Fibroblast of lung (primary cell): ENCODE results near the gene ZFPL1. TPM values are rescaled to one million over a fixed set of nuclear protein-coding genes. Genes with fewer than 3 reads are reported as not detected.

ENCODE experiments used
- DNase-seq, 2 donors: peaks; one replicate each; pipeline versions ENCODE4 v3.0.0 to v3.0.0-alpha.2; 2010; ENCODE audit warnings: low read depth in 2 of 2
- H2AFZ ChIP-seq: 2 replicates; pipeline ENCODE4 v1.5.1; 2012; ENCODE audit warnings: low read length, control low read depth, inconsistent platforms
- H3K27ac ChIP-seq: 2 replicates; pipeline ENCODE4 v1.5.1; 2011; ENCODE audit warnings: low read length, control low read depth; ENCODE audit not compliant: insufficient read depth
- H3K27me3 ChIP-seq: 2 replicates; pipeline ENCODE4 v1.5.1; 2011; ENCODE audit warnings: mild to moderate bottlenecking, low read length; ENCODE audit not compliant: control insufficient read depth, insufficient read depth
- H3K36me3 ChIP-seq: 2 replicates; pipeline ENCODE4 v1.5.1; 2011; ENCODE audit warnings: low read length; ENCODE audit not compliant: control insufficient read depth, insufficient read depth
- H3K4me1 ChIP-seq: 2 replicates; pipeline ENCODE4 v1.5.1; 2011; ENCODE audit warnings: low read length; ENCODE audit not compliant: control insufficient read depth, insufficient read depth; ENCODE audit errors: extremely low read depth
- H3K4me2 ChIP-seq: 2 replicates; pipeline ENCODE4 v1.5.1; 2011; ENCODE audit warnings: low read length, control low read depth; ENCODE audit not compliant: insufficient read depth; ENCODE audit errors: extremely low read depth
- H3K4me3 ChIP-seq, 4 experiments: fragments of 200-600 bp in 1 of 4; sonication (generic) in 1 of 4; replicated peaks in 1 of 4; 2 replicates each; pipeline ENCODE4 v1.5.1; 2011 to 2016; ENCODE audit warnings: low read length in 4 of 4, low read depth in 3 of 4, mild to moderate bottlenecking in 3 of 4, control low read depth in 2 of 4, inconsistent platforms in 1 of 4, mixed read lengths in 1 of 4; ENCODE audit not compliant: insufficient read depth in 1 of 4; ENCODE audit errors: control extremely low read depth in 1 of 4
- H3K79me2 ChIP-seq: 2 replicates; pipeline ENCODE4 v1.5.1; 2012; ENCODE audit warnings: mild to moderate bottlenecking, low read length, inconsistent platforms; ENCODE audit not compliant: control insufficient read depth, insufficient read depth
- H3K9ac ChIP-seq: 2 replicates; pipeline ENCODE4 v1.5.1; 2011; ENCODE audit warnings: mild to moderate bottlenecking, low read length, control low read depth; ENCODE audit not compliant: insufficient read depth
- H3K9me3 ChIP-seq: 2 replicates; pipeline ENCODE4 v1.5.1; 2012; ENCODE audit warnings: low read depth, low read length; ENCODE audit not compliant: control insufficient read depth, insufficient read depth
- H4K20me1 ChIP-seq: 2 replicates; pipeline ENCODE4 v1.5.1; 2011; ENCODE audit warnings: low read length; ENCODE audit not compliant: control insufficient read depth, insufficient read depth; ENCODE audit errors: extremely low read depth
- EZH2 ChIP-seq: IDR thresholded peaks from 2 replicates; pipeline ENCODE4 v1.5.1; 2012; ENCODE audit warnings: low read length, control low read depth, mild to moderate bottlenecking; ENCODE audit errors: missing control alignments
- polyA plus RNA-seq, 2 donors: library from polyadenylated mRNA; depleted of rRNA in 1 of 2; stranded (reverse) in 1 of 2; unstranded in 1 of 2; fragments of >200 nt; gene quantifications; 2 replicates each; pipeline ENCODE4 v1.2.1, GENCODE V29; 2011 to 2012; ENCODE audit warnings: missing spikeins in 1 of 2
- total RNA-seq: library from RNA; depleted of rRNA; stranded (reverse); fragments of >200 nt; gene quantifications from 2 replicates; pipeline ENCODE4 v1.2.1, GENCODE V29; 2014
- TF ChIP-seq, protein P1 (sequence below), 2 donors: IDR thresholded peaks in 1 of 2; conservative IDR thresholded peaks in 1 of 2; 1 replicate in 1 of 2; 2 replicates in 1 of 2; pipeline ENCODE4 v1.5.1; 2011 to 2012; ENCODE audit warnings: low read length in 2 of 2, control low read depth in 1 of 2, inconsistent platforms in 1 of 2, low read depth in 1 of 2, mild to moderate bottlenecking in 1 of 2

The ZFPL1 gene
- total and polyA plus RNA-seq, 2 donors (not counting 1 experiment from before 2014, with no cell fraction given) = 30.8 to 36.0 TPM

DNA sequence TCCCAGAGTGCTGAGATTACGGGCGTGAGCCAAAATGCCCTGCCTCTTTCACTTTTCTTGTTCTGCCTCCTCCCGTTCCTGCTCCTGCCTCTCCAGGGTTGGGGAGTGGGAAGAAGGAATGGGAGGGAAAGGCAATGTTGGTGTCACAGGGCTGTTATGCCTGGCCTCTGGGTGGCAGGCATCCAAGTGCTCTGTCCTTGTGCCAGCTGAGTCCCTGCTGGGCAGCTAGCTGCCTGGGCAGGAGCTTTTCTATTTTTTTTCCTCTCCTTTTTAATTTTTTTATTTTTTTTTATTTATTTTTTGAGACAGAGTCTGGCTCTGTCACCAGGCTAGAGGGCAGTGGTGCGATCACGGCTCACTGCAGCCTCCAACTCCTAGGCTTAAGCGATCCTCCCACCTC lies 47.1 kb upstream of the ZFPL1 start:
- peaks cover 7% of the 10 kb centered on the region for H3K36me3 ChIP-seq
- no peaks in the 10 kb centered on the region for H3K9me3 ChIP-seq
- no peak overlapping the region for H3K9ac ChIP-seq
- TF ChIP-seq, protein P1, sequence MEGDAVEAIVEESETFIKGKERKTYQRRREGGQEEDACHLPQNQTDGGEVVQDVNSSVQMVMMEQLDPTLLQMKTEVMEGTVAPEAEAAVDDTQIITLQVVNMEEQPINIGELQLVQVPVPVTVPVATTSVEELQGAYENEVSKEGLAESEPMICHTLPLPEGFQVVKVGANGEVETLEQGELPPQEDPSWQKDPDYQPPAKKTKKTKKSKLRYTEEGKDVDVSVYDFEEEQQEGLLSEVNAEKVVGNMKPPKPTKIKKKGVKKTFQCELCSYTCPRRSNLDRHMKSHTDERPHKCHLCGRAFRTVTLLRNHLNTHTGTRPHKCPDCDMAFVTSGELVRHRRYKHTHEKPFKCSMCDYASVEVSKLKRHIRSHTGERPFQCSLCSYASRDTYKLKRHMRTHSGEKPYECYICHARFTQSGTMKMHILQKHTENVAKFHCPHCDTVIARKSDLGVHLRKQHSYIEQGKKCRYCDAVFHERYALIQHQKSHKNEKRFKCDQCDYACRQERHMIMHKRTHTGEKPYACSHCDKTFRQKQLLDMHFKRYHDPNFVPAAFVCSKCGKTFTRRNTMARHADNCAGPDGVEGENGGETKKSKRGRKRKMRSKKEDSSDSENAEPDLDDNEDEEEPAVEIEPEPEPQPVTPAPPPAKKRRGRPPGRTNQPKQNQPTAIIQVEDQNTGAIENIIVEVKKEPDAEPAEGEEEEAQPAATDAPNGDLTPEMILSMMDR (conservative IDR thresholded peaks at IDR 0.05 in 1 of 2, IDR thresholded peaks at IDR 0.05 in 1 of 2; ENCODE audit: low read depth in 1 of 2, low read length in 2 of 2) = no peak
- TF ChIP-seq EZH2 = no peak
- no peak overlapping the region for H3K4me2 ChIP-seq
- H2AFZ ChIP-seq = no peak overlapping the region
- H3K79me2 ChIP-seq = peaks cover 4% of the 10 kb centered on the region
- no peak overlapping the region for H3K4me3 ChIP-seq
- DNase-seq = no peak
- no peaks in the 10 kb centered on the region for H4K20me1 ChIP-seq
- H3K4me1 ChIP-seq = no peaks in the 10 kb centered on the region
- H3K27me3 ChIP-seq = no peaks in the 10 kb centered on the region
- no peak overlapping the region for H3K27ac ChIP-seq

DNA sequence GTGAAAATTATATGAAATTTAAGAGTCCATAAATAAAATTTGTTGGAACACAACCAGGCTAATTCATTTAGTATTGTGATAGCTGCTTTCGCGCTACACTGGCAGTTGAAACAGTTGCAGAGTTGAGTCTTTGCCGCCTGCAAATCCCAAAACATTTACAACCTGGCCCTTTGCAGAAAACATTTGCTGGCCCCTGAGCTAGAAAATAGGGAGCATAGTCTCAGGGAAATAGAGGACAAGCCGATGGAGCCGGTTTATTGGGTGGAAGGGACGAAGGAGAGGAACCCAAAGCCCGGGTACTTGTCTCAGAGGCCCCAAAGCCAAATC lies 43.5 kb upstream of the ZFPL1 start:
- peak overlapping the region; percentile 63 for H3K27ac ChIP-seq
- H2AFZ ChIP-seq = peak overlapping the region; percentile 64
- TF ChIP-seq EZH2 = no peak
- TF ChIP-seq, protein P1 (conservative IDR thresholded peaks at IDR 0.05 in 1 of 2, IDR thresholded peaks at IDR 0.05 in 1 of 2; ENCODE audit: low read depth in 1 of 2, low read length in 2 of 2) = no peak
- peaks cover 11% of the 10 kb centered on the region for H3K36me3 ChIP-seq
- peaks cover 9% of the 10 kb centered on the region for H3K79me2 ChIP-seq
- H3K9ac ChIP-seq = peak overlapping the region; percentile 52
- H3K4me3 ChIP-seq = peak overlapping the region; percentile 53 to 72 (median 66)
- H3K4me1 ChIP-seq = no peaks in the 10 kb centered on the region
- H4K20me1 ChIP-seq = no peaks in the 10 kb centered on the region
- H3K27me3 ChIP-seq = no peaks in the 10 kb centered on the region
- no peaks in the 10 kb centered on the region for H3K9me3 ChIP-seq
- peak overlapping the region; percentile 67 for H3K4me2 ChIP-seq
- DNase-seq = no peak

DNA sequence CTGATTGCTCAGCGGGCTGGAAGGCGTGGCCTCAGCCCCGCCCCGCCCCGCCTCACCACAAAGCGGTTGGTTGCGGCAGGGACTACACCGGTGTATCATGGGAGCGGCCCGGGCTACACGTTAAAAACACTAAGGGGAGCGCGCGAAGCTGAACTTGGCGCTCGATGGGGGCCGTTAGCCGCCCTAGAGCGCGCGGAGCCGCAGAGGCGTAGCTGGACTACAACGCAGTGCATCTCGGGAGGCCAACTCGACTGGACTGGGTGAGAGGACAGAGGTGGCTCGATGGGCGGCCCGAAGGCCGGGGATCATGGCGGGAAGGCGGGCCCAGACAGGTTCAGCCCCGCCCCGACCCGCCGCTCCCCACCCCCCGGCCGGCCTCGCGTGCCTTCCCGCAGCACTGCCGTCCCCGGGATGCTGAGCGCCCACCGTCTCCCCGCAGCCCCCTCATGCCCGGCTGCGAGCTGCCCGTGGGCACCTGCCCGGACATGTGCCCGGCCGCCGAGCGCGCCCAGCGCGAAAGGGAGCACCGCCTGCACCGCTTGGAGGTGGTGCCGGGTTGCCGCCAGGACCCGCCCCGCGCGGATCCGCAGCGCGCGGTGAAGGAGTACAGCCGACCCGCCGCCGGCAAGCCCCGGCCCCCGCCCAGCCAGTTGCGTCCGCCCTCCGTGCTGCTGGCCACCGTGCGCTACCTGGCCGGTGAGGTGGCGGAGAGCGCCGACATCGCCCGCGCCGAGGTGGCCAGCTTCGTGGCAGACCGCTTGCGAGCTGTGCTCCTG lies 43.0 kb upstream of the ZFPL1 start, which contains the start of gene SAC3D1:
TSS of gene SAC3D1 (plus strand) at position 364 of the 776 bp plus-strand sequence. CDS start at position 447, 83 bp downstream.
- H4K20me1 ChIP-seq = no peaks in the 10 kb centered on the region
- H3K9ac ChIP-seq = peak within 1 kb of the TSS; percentile 52
- H3K36me3 ChIP-seq = peaks cover 10% of the 10 kb centered on the region
- peak within 1 kb of the TSS; percentile 53 to 72 (median 66) for H3K4me3 ChIP-seq
- peak; percentile 94 for DNase-seq
- no peaks in the 10 kb centered on the region for H3K27me3 ChIP-seq
- no peaks in the 10 kb centered on the region for H3K4me1 ChIP-seq
- peaks cover 9% of the 10 kb centered on the region for H3K79me2 ChIP-seq
- no peaks in the 10 kb centered on the region for H3K9me3 ChIP-seq
- H3K27ac ChIP-seq = peak within 1 kb of the TSS; percentile 63
- peak within 1 kb of the TSS; percentile 81 for H3K4me2 ChIP-seq
- no peak for TF ChIP-seq EZH2
- TF ChIP-seq, protein P1 (conservative IDR thresholded peaks at IDR 0.05 in 1 of 2, IDR thresholded peaks at IDR 0.05 in 1 of 2; ENCODE audit: low read depth in 1 of 2, low read length in 2 of 2) = no peak
- peak within 1 kb of the TSS; percentile 64 for H2AFZ ChIP-seq
